HG03103 (cell line): ENCODE data around the gene CNGA4.
"Not testable (repeated sequence)": the region's sequence is repeated elsewhere in the genome, so short reads cannot be mapped to it uniquely, and the experiment has no call there.

ENCODE experiments used
- ATAC-seq: cut with Tn5 transposase; IDR thresholded peaks from one replicate; pipeline ENCODE4 v1.9.1; 2021; ENCODE audit warnings: low read depth; ENCODE audit not compliant: unreplicated experiment

CNGA4 gene

DNA sequence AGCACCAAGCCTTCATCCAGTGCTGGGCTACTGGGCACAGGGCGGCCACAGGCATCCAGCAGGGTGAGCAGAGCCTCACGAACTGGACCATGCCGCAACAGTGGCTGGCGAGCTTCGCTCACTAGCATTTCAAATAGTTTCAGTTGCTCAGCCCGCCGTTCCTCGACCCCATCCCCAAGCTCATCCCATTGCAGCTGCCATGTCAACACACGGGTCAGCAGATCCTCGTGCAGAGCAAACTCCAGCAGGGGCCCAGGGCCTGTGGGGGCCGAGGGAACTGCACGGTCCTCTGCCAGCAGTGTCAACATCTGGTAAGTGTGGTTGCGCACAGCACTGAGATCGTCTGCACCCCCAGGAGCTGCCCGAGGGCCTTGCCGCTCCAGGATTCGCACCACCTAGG is 15.0 kb upstream of the CNGA4 start:
- ATAC-seq = no peak

DNA sequence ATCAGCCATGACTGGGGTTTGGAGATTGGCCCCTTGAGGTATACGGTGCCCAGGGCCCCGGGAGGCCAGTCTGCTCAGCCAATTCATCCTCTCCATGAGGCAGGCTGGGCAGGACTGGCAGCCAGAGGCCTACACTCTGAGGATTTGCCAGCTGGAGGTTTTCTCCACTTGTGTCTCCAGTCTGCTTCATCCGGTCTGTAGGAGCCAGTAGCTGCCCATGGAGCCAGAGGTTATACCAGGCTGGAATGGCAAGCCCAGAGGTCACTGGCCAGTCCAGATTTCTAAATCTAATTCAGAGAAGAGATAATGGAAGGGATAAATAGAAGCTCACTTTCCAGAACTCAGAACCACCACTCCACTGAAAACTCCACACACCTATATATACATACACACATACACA is 14.5 kb upstream of the CNGA4 start:
- no peak for ATAC-seq

DNA sequence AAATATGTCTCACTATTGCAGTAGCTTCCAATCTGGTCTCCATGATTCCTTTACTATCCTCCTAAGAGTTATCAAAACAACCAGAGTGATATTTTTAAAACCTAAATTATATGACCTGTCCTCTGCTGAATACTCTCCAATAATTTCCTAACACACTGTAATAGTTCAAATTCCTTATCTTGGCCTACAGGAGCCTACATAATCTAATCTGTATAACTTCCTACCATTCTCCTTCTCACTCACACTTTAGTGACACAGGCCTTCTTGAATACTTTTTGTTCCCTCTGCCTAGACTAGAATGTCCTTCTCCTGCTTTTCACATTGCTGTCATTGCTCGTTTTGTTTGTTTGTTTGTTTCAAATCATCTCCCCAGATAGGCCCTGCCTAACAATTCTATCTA is 13.9 kb upstream of the CNGA4 start:
- ATAC-seq = no peak

DNA sequence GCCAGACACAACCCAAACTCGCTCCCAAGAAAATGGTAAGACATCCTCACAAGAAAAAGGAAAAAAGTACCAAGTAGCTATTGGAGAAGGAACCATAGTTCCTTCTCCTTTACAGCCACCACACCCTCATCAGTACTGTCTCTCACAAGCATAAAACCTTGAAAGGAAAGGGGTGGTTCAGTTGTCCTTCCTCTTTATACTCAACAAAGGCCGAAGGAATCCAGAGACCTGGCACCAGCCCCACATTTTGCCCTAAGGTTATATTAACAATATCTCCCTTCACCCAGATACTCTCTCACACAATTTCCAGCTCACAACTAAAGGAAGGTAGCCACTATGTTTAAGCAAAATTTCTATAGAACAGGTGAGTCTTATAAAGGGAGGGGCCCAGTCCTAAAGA is 13.0 kb upstream of the CNGA4 start:
- no peak for ATAC-seq

DNA sequence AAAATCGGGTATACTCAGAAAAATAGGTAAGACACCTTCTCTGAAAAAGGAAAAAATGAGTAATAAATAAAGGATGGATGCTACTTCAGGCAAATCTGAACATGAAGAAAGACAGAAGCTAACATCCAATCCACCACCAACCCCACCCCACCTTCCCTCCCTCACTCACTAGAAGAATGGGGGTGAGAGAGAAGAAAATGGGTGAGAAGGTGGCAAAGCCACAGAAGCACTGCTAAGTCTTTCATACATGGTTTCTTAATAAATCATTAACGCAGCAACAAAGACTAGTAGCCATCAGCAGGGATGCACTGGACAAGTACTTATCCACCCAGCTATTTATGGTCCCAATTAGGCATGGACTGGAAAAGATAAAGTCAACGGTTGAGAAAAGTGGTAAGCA is 10.4 kb upstream of the CNGA4 start:
- ATAC-seq = no peak

DNA sequence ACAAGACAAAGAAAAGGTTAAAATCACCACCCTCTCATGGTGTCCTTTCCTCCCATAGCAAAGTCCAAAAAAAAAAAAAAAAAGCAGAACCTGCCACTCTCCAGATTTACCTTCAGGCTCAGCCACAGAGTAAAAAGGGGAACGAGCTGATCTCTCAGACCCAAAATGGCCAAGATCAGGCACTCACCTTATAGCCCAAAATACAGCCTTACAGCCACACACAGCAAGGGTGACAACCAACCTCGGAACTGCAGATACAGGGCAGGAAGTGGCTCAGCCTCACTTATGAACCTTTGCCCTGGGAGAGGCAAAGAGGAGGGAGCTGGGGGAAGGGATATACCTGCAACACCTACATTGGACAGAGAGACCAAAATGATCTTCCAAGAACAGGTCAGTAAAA is 9.0 kb upstream of the CNGA4 start:
- ATAC-seq = no peak

DNA sequence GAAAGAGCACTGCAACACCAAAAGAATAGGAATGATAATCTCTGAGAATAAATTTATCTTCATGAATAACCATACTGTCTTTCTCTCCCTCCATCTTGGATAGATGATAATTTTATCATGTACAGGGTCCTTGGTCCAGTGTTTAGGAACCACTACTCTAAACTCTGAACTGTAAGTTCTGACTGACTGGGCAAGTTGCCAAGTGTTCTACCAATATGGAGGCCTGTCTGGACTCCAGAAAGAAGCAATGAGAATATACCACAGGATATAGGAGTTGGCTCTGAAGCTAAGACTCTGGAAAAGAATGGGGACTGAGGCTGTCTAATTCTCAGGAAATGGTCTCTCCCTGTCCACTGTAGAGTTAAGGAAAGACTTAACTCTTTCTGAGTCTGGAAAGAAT is 6.0 kb upstream of the CNGA4 start:
- no peak for ATAC-seq

DNA sequence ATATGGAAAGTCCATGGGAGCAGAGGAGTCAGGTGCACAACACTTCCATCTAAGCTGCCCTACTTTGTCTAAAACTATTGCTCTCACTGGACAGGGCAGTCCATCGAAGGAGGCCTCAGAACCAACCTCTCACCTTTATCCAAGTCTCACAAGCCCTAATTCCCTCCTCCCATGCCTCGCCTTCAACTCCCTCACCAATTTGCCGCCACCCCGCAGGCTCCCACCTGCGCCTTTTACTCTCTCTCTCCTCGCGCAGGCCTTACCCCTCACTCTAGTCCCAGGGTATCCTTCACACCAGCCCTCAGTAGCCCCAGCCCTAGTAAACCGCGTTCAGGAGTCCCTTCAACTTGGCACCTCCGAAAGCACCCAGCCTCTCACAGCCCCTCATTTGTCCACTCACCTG is 4.9 kb upstream of the CNGA4 start:
- no peak for ATAC-seq

DNA sequence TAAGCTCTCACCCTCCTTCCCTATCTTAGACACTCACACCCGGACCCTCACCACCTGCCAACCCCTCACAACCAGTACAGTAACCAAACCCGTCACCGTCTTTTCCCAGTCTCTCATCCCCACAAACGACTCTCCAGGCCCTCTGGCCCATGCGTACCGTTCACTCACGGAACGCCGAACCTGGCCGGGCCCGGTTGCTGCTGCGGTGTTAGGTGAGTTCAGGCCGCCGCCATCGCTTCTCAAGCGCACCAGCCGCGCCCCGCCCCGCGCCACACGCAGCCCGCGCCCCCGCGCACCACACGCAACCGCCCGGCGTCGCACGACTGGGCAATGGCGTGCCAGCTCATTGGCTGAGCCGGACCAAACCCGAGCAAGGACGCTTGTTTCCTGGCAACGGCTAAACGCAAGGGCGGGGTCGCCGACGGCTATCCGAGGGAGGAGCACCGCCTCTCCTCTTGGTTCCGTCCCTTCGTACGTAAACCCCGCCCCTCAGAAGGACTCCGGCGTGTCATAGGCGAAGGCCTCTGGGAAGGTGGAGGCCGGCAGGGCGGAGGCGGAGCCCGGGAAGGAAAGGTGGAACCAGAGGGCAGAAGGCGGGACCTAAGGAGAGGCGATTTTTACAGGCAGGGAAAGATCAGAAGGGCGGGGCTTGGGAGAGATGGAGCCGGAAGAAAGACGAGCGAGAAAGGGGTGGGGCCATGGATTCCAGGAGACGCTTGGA is 4.3 kb upstream of the CNGA4 start, which contains the start of gene FHIP1B:
Gene FHIP1B (minus strand): TSS at position 250 of the 721 bp plus-strand sequence. CDS start 10,120 bp downstream, outside the sequence.
- peak; percentile 90 for ATAC-seq

DNA sequence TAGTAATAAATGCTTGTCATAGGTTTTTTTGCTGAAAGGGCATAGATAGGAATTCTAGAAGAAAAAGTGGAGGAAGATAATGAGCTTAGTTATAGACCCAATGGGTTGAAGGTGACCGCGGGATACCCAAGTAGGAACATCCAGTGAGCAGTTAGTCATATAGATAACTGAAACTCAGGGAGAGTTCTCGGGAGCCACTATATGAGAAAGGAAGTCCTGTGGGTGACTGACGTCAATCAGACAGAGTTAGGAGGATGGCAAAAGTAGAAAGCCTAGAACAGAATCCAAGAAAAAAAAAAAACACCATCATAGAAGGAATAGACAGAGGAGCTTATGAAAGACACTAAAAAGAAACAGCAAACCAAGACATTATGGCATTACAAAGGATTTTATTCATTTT is 1.6 kb upstream of the CNGA4 start:
- ATAC-seq = no peak

DNA sequence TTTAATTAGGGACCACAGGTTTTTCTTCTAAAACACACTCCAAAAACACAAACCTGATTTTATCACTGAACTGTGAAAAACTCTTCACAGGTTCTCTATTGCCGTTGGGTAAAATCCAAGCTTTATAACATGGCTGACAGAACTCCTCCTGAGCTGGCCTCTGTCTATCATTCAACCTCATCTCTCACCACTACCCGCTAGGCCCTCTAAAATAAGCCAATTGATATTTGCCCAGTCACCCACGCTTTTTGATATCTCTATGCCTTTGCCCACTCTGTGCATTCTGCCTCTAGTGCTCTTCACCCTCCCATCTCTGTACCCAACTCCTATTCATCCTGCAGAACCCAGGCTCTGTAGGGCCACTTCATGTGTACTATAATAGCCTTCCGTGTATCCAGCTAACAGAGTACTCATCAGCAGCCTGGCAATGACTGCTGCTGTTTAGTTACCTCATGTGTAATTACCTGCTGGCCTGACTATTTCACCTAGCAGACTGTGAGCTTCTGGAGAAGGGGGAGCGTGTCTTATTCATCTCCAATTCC is 1.1 kb upstream of the CNGA4 start:
- ATAC-seq = no peak

DNA sequence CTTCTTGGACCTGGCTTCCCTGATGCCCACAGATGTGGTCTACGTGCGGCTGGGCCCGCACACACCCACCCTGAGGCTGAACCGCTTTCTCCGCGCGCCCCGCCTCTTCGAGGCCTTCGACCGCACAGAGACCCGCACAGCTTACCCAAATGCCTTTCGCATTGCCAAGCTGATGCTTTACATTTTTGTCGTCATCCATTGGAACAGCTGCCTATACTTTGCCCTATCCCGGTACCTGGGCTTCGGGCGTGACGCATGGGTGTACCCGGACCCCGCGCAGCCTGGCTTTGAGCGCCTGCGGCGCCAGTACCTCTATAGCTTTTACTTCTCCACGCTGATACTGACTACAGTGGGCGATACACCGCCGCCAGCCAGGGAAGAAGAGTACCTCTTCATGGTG is 1.2 kb downstream of the CNGA4 start:
- ATAC-seq = no peak

DNA sequence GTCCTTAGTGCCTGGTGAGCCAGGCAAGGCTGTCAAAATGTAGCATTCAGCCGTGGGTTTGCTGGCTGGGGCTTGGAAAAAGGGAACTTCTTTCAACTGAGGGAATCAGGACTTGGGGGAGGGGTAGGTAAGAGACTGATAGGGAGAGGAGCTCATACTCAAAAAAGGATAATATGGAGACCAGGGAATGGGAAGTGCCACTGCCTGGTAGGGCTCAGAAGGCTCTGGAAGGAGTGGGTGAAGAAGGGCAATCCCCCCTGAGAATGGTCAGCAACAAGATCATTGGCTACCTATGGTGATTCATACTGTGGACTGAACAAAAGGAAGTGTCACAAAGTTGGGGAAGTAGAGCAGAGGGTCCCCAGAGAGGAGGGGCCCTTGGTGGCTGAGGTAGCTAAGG is 1.9 kb downstream of the CNGA4 start:
- no peak for ATAC-seq

DNA sequence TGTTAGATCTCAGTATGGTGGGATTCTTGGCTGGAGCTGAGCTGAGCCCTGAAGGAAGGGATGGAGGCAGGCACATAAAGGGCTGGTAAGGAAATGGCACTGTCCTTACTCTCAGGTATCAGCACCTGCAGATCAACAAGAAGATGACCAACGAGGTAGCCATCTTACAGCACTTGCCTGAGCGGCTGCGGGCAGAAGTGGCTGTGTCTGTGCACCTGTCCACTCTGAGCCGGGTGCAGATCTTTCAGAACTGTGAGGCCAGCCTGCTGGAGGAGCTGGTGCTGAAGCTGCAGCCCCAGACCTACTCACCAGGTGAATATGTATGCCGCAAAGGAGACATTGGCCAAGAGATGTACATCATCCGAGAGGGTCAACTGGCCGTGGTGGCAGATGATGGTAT is 2.4 kb downstream of the CNGA4 start:
- ATAC-seq = no peak

DNA sequence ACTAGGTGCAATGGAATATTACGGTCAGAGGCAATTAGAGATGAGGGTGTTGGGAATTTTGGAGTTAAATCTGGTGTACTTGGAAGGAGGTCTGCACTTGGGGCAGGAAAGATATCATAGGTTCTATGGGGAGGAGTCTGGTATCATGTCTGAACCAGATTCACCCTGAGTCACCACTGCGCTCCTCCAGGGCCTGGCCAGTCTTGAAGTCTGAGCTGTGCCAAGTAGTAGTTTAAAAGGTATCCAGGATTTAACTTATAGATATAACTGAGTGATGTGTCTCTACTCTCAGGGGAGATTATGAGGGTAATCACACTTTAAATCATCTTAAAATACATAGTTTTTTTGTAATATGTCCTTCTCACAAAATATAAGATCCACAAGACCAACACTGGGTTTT is 6.6 kb downstream of the CNGA4 start:
- no peak for ATAC-seq

DNA sequence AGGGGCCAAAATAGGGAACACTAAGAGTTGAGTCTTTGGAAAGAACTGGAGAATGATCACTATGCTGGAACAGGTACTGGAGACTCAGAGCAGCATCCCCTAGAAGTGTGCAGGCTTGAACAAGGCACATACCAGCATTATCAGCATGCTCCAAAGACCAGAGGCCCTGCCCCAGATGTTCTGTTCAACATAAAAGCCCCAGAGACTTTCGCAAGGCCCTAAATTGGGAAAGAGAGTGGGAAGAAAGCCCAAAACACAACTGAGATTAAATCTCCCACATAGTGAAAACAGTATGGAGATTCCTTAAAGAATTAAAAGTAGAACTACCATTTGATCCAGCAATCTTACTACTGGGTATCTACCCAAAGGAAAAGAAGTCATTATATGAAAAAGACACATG is 9.4 kb downstream of the CNGA4 start:
- no peak for ATAC-seq

DNA sequence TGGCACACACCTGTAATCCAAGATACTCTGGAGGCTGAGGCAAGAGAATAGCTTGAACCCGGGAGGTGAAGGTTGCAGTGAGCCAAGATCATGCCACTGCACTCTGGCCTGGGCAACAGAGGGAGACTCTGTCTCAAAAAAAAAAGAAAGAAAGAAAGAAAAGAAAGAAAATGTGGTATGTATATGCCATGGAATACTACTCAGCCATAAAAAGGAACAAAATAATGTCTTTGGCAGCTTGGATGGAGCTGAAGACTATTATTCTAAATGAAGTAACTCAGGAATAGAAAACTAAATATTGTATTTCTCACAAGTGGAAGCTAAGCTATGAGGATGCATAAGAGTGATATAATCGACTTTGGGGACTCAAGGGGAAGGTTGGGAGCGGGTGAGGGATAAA is 10.0 kb downstream of the CNGA4 start:
- ATAC-seq = not testable (repeated sequence)

DNA sequence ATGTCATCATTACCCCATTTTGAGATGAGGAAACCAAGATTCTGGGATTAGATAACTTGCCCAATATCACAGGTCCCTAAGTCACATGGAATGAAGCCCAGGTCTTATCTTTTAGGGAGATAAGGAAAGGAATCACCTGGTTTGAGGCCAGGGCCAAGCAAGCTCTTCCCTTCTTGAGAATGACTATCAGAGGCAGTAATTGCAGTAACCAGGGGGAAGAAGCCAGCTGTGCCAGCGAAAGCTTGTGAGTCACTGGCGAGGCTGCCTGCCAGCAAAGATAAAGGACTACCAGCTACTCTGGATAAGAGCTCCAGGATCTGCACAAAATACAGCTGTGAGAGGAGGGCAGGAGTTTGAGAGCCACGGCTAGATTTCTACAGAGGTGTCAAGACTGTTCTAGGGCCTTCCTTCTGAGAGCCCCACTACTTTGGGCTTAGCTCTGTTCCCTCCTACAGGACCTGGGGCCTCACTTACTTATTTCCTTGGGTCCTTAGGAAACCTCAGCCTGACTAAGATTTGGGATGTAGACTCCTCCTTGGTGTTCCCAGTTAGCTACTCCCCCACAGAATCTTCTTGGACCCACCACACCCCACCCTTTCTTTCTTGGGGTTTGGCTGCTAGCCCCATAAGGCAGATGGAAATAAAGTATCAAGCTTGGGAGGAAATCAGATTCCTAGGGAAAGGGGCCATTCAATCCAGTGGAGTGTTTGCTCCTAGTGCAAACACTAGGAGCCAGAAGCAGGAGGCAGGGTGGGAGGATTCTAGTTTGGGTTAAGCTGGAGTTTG is 11.1 kb downstream of the CNGA4 start:
- no peak for ATAC-seq

DNA sequence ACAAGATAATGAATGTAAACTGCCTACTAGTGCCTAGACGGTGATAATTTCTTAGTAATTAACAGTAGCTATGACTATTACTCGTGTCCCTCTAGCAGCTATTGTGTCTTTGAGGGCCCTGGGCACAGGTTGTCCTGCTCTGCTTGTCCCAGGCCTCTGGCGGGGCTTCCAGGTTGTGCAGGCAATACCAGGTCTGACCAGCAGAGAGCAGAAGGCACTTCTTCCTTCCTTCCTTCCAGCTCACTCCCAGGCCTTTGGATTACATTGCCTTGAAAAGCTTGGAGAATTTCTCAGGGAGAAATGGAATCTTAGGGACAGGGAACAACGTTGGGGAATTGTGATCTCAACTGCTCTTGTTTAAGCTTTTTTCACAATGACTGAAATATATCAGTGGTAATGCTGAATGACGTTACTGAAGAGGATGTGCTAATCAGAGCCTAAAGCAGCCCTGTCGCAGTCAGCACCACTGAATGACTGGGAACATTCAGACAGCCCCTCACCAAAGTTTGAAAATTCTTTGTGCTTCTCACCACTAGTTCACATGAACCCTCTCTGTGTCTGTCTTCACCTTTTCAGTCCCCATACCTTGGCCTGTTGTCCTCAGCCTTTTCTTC is 12.3 kb downstream of the CNGA4 start:
- ATAC-seq = peak; percentile 80

DNA sequence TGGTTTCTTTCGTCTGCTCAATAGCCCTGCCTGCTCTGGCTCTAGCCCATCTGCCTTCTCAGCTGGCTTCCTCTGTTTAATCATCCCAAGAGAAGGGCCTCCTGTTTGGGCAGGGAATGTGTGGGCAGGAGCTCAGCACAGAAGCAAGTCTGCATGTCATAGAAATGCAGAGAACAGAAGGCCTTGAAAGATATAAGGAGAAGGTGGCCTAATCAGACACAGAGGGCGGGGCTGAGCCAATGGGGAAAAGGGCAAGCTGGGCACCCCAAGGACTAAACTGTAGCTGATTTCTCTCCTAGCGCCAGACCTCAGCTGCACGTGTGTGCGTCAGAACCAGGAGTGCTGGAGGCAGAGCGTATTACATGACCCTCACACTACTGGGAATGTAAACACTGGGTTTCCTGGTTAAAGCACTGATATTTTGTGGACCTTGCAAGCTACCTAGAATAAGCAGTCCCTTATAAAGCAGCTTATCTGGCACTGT is 13.1 kb downstream of the CNGA4 start:
- ATAC-seq = no peak

DNA sequence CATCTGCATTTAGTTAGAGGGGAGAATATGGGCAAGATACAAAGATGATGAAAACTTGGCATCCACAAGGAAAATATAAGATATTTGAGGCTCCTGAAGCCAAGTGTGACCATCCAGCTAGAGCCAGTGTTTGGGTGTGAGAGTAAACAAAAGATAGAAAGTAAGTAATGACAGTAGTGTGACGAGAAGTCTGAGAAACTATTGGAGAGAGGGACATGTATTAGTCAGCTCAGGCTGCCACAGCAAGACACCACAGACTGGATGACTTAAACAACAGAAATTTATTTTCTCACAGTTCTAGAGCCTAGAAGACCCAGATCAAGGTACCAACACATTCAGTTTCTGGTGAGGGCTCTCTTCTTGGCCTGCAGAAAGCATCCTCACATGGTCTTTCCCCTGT is 14.3 kb downstream of the CNGA4 start:
- ATAC-seq = no peak
